HEK293 (cell line): Measurements from ENCODE around the gene IFT43.

ENCODE experiments used
- CTCF ChIA-PET: fragments of 350-600 bp; formaldehyde crosslinking; extraction: SDS; loops from one replicate; lab custom pipeline; 2021; ENCODE audit warnings: antibody characterized with exemption; lab: Yijun Ruan, JAX
- POLR2A ChIA-PET: fragments of 300-600 bp; formaldehyde crosslinking; extraction: SDS; loops from one replicate; lab custom pipeline; 2020; ENCODE audit warnings: antibody characterized with exemption, inconsistent platforms; lab: Yijun Ruan, JAX
- H3K27ac ChIP-seq: fragments of 200-500 bp; sonication (Bioruptor generic); 2 replicates; pipeline ENCODE4 v1.5.1; 2014; ENCODE audit warnings: low read depth, low read length, control low read depth, inconsistent platforms; ENCODE audit errors: extremely low read depth
- H3K36me3 ChIP-seq, 2 experiments: fragments of 200-500 bp in 1 of 2; sonication (Bioruptor generic) in 1 of 2; 1 replicate in 1 of 2; 2 replicates in 1 of 2; pipeline ENCODE4 v1.5.1; 2014 to 2017; ENCODE audit warnings: inconsistent platforms in 2 of 2, low read length in 2 of 2; ENCODE audit not compliant: control insufficient read depth in 2 of 2, insufficient read depth in 1 of 2
- H3K4me1 ChIP-seq: fragments of 200-500 bp; sonication (Bioruptor generic); 2 replicates; pipeline ENCODE4 v1.5.1; 2014; ENCODE audit warnings: mild to moderate bottlenecking, low read length, inconsistent platforms; ENCODE audit not compliant: control insufficient read depth, insufficient read depth
- H3K4me3 ChIP-seq: 2 replicates; pipeline ENCODE4 v1.5.1; 2011; ENCODE audit warnings: low read depth, mild to moderate bottlenecking, control low read depth, low read length, moderate library complexity
- H3K9me3 ChIP-seq: fragments of 200-500 bp; sonication (Bioruptor generic); 2 replicates; pipeline ENCODE4 v1.5.1; 2014; ENCODE audit warnings: low read depth, low read length, inconsistent platforms; ENCODE audit not compliant: control insufficient read depth, insufficient read depth
- GLI2 ChIP-seq: fragments of 450-650 bp; formaldehyde crosslinking; IDR thresholded peaks from 2 replicates; pipeline ENCODE4; 2017; ENCODE audit warnings: missing biosample characterization, missing genetic modification characterization, low read depth, borderline replicate concordance
- HOXD13 ChIP-seq: sonication (generic); formaldehyde crosslinking; IDR thresholded peaks from 2 replicates; pipeline ENCODE4 v1.8.0; 2022; ENCODE audit warnings: missing genetic modification reagents, borderline replicate concordance
- MEIS1 ChIP-seq: sonication (generic); formaldehyde crosslinking; IDR thresholded peaks from 2 replicates; pipeline ENCODE4 v1.8.1; 2022; ENCODE audit warnings: missing genetic modification reagents, mild to moderate bottlenecking, borderline replicate concordance
- PRDM6 ChIP-seq: fragments of 450-650 bp; formaldehyde crosslinking; IDR thresholded peaks from 2 replicates; pipeline ENCODE4 v1.5.1; 2017; ENCODE audit warnings: missing biosample characterization, missing genetic modification characterization
- SP7 ChIP-seq: fragments of 450-650 bp; formaldehyde crosslinking; IDR thresholded peaks from 2 replicates; pipeline ENCODE4 v1.5.1; 2016; ENCODE audit warnings: missing biosample characterization, missing genetic modification characterization
- ZBTB48 ChIP-seq: fragments of 450-650 bp; formaldehyde crosslinking; IDR thresholded peaks from 2 replicates; pipeline ENCODE4 v1.5.1; 2016; ENCODE audit warnings: missing biosample characterization, missing genetic modification characterization
- ZFP69B ChIP-seq: fragments of 450-650 bp; formaldehyde crosslinking; IDR thresholded peaks from 2 replicates; pipeline ENCODE4 v1.5.1; 2016; ENCODE audit warnings: missing biosample characterization, missing genetic modification characterization
- ZNF175 ChIP-seq: fragments of 450-650 bp; formaldehyde crosslinking; IDR thresholded peaks from 2 replicates; pipeline ENCODE4 v1.5.1; 2016; ENCODE audit warnings: missing biosample characterization, missing genetic modification characterization
- ZNF211 ChIP-seq: fragments of 450-650 bp; formaldehyde crosslinking; IDR thresholded peaks from 2 replicates; pipeline ENCODE4 v1.5.1; 2016; ENCODE audit warnings: low read depth, missing biosample characterization, missing genetic modification characterization
- ZNF221 ChIP-seq: fragments of 450-650 bp; formaldehyde crosslinking; IDR thresholded peaks from 2 replicates; pipeline ENCODE4 v1.5.1; 2017; ENCODE audit warnings: missing biosample characterization, missing genetic modification characterization, borderline replicate concordance
- ZNF223 ChIP-seq: fragments of 450-650 bp; formaldehyde crosslinking; IDR thresholded peaks from 2 replicates; pipeline ENCODE4 v1.5.1; 2016; ENCODE audit warnings: missing biosample characterization, missing genetic modification characterization
- ZNF239 ChIP-seq: fragments of 450-650 bp; formaldehyde crosslinking; IDR thresholded peaks from 2 replicates; pipeline ENCODE4 v1.5.1; 2016; ENCODE audit warnings: missing biosample characterization, missing genetic modification characterization
- ZNF274 ChIP-seq, 2 experiments: fragments of 200-500 bp in 1 of 2; fragments of 450-650 bp in 1 of 2; sonication (Bioruptor generic) in 1 of 2; formaldehyde crosslinking in 1 of 2; IDR thresholded peaks; 2 replicates each; pipeline versions ENCODE4 v1.5.1 to v1.6.1; 2014 to 2016; ENCODE audit warnings: borderline replicate concordance in 1 of 2, inconsistent platforms in 1 of 2, low read length in 1 of 2, missing biosample characterization in 1 of 2, missing genetic modification characterization in 1 of 2
- ZNF302 ChIP-seq: fragments of 450-650 bp; formaldehyde crosslinking; IDR thresholded peaks from 2 replicates; pipeline ENCODE4 v1.5.1; 2016; ENCODE audit warnings: missing biosample characterization, missing genetic modification characterization, low read depth
- ZNF335 ChIP-seq: fragments of 450-650 bp; formaldehyde crosslinking; conservative IDR thresholded peaks from 2 replicates; pipeline ENCODE4 v1.5.1; 2016; ENCODE audit warnings: missing biosample characterization, missing genetic modification characterization
- ZNF350 ChIP-seq: fragments of 450-650 bp; formaldehyde crosslinking; IDR thresholded peaks from 2 replicates; pipeline ENCODE4 v1.5.0; 2017; ENCODE audit warnings: missing biosample characterization, mild to moderate bottlenecking, missing genetic modification characterization
- ZNF416 ChIP-seq: fragments of 450-650 bp; formaldehyde crosslinking; IDR thresholded peaks from 2 replicates; pipeline ENCODE4 v1.5.1; 2016; ENCODE audit warnings: missing biosample characterization, missing genetic modification characterization
- ZNF449 ChIP-seq: fragments of 450-650 bp; formaldehyde crosslinking; IDR thresholded peaks from 2 replicates; pipeline ENCODE4 v1.5.1; 2017; ENCODE audit warnings: missing biosample characterization, mild to moderate bottlenecking, missing genetic modification characterization, moderate library complexity
- ZNF488 ChIP-seq: fragments of 450-650 bp; formaldehyde crosslinking; IDR thresholded peaks from 2 replicates; pipeline ENCODE4 v1.5.1; 2016; ENCODE audit warnings: missing biosample characterization, missing genetic modification characterization
- ZNF521 ChIP-seq: fragments of 450-650 bp; formaldehyde crosslinking; IDR thresholded peaks from 2 replicates; pipeline ENCODE4 v1.5.1; 2017; ENCODE audit warnings: missing biosample characterization, mild to moderate bottlenecking, missing genetic modification characterization
- ZNF544 ChIP-seq: fragments of 450-650 bp; formaldehyde crosslinking; IDR thresholded peaks from 2 replicates; pipeline ENCODE4 v1.5.0; 2017; ENCODE audit warnings: missing biosample characterization, missing genetic modification characterization
- ZNF558 ChIP-seq: fragments of 450-650 bp; formaldehyde crosslinking; IDR thresholded peaks from 2 replicates; pipeline ENCODE4 v1.5.1; 2016; ENCODE audit warnings: missing biosample characterization, missing genetic modification characterization
- ZNF596 ChIP-seq: fragments of 450-650 bp; IDR thresholded peaks from 2 replicates; pipeline ENCODE4 v1.5.0; 2018; ENCODE audit warnings: missing biosample characterization, mild to moderate bottlenecking, missing genetic modification characterization, moderate library complexity
- ZNF701 ChIP-seq: fragments of 450-650 bp; formaldehyde crosslinking; IDR thresholded peaks from 2 replicates; pipeline ENCODE4 v1.5.1; 2016; ENCODE audit warnings: missing biosample characterization, missing genetic modification characterization
- ZNF704 ChIP-seq: fragments of 450-650 bp; formaldehyde crosslinking; IDR thresholded peaks from 2 replicates; pipeline ENCODE4 v1.5.1; 2016; ENCODE audit warnings: missing biosample characterization, missing genetic modification characterization
- ZNF76 ChIP-seq: fragments of 450-650 bp; formaldehyde crosslinking; IDR thresholded peaks from 2 replicates; pipeline ENCODE4; 2016; ENCODE audit warnings: low read depth, missing biosample characterization, missing genetic modification characterization, borderline replicate concordance
- ZNF768 ChIP-seq: fragments of 450-650 bp; formaldehyde crosslinking; IDR thresholded peaks from 2 replicates; pipeline ENCODE4 v1.5.1; 2018; ENCODE audit warnings: missing biosample characterization, mild to moderate bottlenecking, missing genetic modification characterization
- ZNF777 ChIP-seq: fragments of 450-650 bp; formaldehyde crosslinking; IDR thresholded peaks from 2 replicates; pipeline ENCODE4 v1.5.1; 2017; ENCODE audit warnings: missing biosample characterization, missing genetic modification characterization, borderline replicate concordance
- ZNF792 ChIP-seq: fragments of 450-650 bp; formaldehyde crosslinking; IDR thresholded peaks from 2 replicates; pipeline ENCODE4 v1.5.1; 2016; ENCODE audit warnings: missing biosample characterization, missing genetic modification characterization
- ZSCAN23 ChIP-seq: fragments of 450-650 bp; formaldehyde crosslinking; IDR thresholded peaks from 2 replicates; pipeline ENCODE4 v1.5.1; 2016; ENCODE audit warnings: missing biosample characterization, missing genetic modification characterization

IFT43 gene

GRCh38 chr14:76057914-76058313 is 72.4 kb downstream of the IFT43 start:
- H3K27ac ChIP-seq, result no peak overlapping the region
- POLR2A ChIA-PET, result no interaction called here
- CTCF ChIA-PET, result no interaction called here
- H3K9me3 ChIP-seq, result no peaks in the 10 kb centered on the region
- H3K4me1 ChIP-seq, result no peaks in the 10 kb centered on the region
- TF ChIP-seq ZNF274 (IDR thresholded peaks at IDR 0.05; ENCODE audit: low read length), result no peak
- TF ChIP-seq ZNF274 (tag by site-specific recombination; IDR thresholded peaks at IDR 0.05; ENCODE audit: borderline replicate concordance), result no peak
- no peak for TF ChIP-seq ZNF221 (tag by site-specific recombination)
- no peak for TF ChIP-seq ZNF521 (tag by site-specific recombination)
- TF ChIP-seq ZNF76, result no peak
- TF ChIP-seq ZFP69B, result no peak
- no peak for TF ChIP-seq ZNF558 (tag by site-specific recombination)
- no peak for TF ChIP-seq ZNF239 (tag by site-specific recombination)
- no peak for TF ChIP-seq ZBTB48 (tag by site-specific recombination)
- no peak for TF ChIP-seq ZSCAN23 (tag by site-specific recombination)
- no peak for TF ChIP-seq ZNF350 (tag by site-specific recombination)
- no peak for TF ChIP-seq ZNF449 (tag by site-specific recombination)
- no peak for TF ChIP-seq ZNF302 (tag by site-specific recombination)
- no peak for TF ChIP-seq ZNF416 (tag by site-specific recombination)
- no peak for TF ChIP-seq HOXD13 (CRISPR knock-in tag)
- no peak overlapping the region for H3K4me3 ChIP-seq
- peaks cover 0 to 13% of the 10 kb centered on the region in 2 experiments; a peak in 2 of 3 replicates for H3K36me3 ChIP-seq

- Histone ChIP-seq H3K27ac (no peak overlapping the region), H3K36me3 (peaks cover 9 to 30% of the 10 kb centered on the region in 2 experiments; a peak in 2 of 3 replicates), H3K4me1 (no peaks in the 10 kb centered on the region), H3K9me3 (no peaks in the 10 kb centered on the region; the same call in 1 of the 2 replicates), H3K4me3 (no peak overlapping the region)
- TF ChIP-seq ZNF701 (tag by site-specific recombination) (no peak), MEIS1 (no peak), ZNF544 (tag by site-specific recombination) (no peak), ZNF768 (no peak), SP7 (tag by site-specific recombination) (no peak), ZNF211 (tag by site-specific recombination) (no peak), ZFP69B (no peak), ZNF449 (tag by site-specific recombination) (no peak), ZNF596 (tag by site-specific recombination) (no peak), ZNF335 (no peak), ZNF221 (tag by site-specific recombination) (no peak), PRDM6 (no peak), GLI2 (tag by site-specific recombination) (no peak), ZNF792 (tag by site-specific recombination) (no peak), ZNF704 (tag by site-specific recombination) (no peak), ZNF223 (no peak), ZNF488 (tag by site-specific recombination) (no peak), ZNF175 (tag by site-specific recombination) (no peak), ZNF777 (tag by site-specific recombination) (no peak)
- CTCF ChIA-PET, result interaction anchor here (0.6 to 1.5 kb wide), 4 partner anchors 12 to 581 kb away, joined by 3 to 7 read pairs (median 4); no protein-coding TSS in a partner anchor
- POLR2A ChIA-PET, result no interaction called here
Observed at GRCh38 chr14:76063327-76063726, 77.8 kb downstream of the IFT43 start.
